OCI-LY1 (cell line): ENCODE results near the gene NUP62.

Experiments
- H2AFZ ChIP-seq: fragments of 200-600 bp; sonication (generic), shearing (Covaris generic); 2 replicates; pipeline ENCODE4 v1.6.0; 2014; ENCODE audit warnings: antibody characterized with exemption, mild to moderate bottlenecking, low read length
- H3F3A ChIP-seq: fragments of 200-600 bp; sonication (generic), shearing (Covaris generic); 2 replicates; pipeline ENCODE4 v1.6.0; 2014; ENCODE audit warnings: mild to moderate bottlenecking, antibody characterized with exemption, low read length, moderate library complexity; ENCODE audit not compliant: insufficient read depth
- H3K27ac ChIP-seq: fragments of 200-600 bp; sonication (generic); 2 replicates; pipeline ENCODE4 v1.5.1; 2014; ENCODE audit warnings: low read length, mixed run types, mild to moderate bottlenecking, low read depth; ENCODE audit not compliant: poor library complexity, severe bottlenecking
- H3K27me3 ChIP-seq: fragments of 200-600 bp; sonication (generic); 2 replicates; pipeline ENCODE4 v1.6.0; 2014; ENCODE audit warnings: antibody characterized with exemption, mild to moderate bottlenecking, low read length, moderate library complexity; ENCODE audit not compliant: insufficient read depth
- H3K36me3 ChIP-seq: fragments of 200-600 bp; sonication (generic); 2 replicates; pipeline ENCODE4 v1.6.1; 2014; ENCODE audit warnings: mild to moderate bottlenecking, antibody characterized with exemption, low read length, moderate library complexity, mixed read lengths; ENCODE audit not compliant: insufficient read depth
- H3K4me1 ChIP-seq: fragments of 200-600 bp; sonication (generic); 2 replicates; pipeline ENCODE4 v1.5.1; 2014; ENCODE audit warnings: mild to moderate bottlenecking, low read length, moderate library complexity; ENCODE audit not compliant: insufficient read depth, severe bottlenecking
- H3K4me2 ChIP-seq: fragments of 200-600 bp; sonication (generic), shearing (Covaris generic); 2 replicates; pipeline ENCODE4 v1.6.1; 2014; ENCODE audit warnings: low read length
- H3K4me3 ChIP-seq: fragments of 200-600 bp; sonication (generic); 2 replicates; pipeline ENCODE4 v1.5.1; 2014; ENCODE audit warnings: low read length, low read depth, mild to moderate bottlenecking, mixed read lengths; ENCODE audit not compliant: poor library complexity, severe bottlenecking
- H3K79me2 ChIP-seq: fragments of 200-600 bp; shearing (Covaris generic); 2 replicates; pipeline ENCODE4 v1.6.1; 2016; ENCODE audit warnings: mixed run types, low read length, mixed read lengths; ENCODE audit not compliant: insufficient read depth
- H3K9ac ChIP-seq: fragments of 200-600 bp; sonication (generic), shearing (Covaris generic); 2 replicates; pipeline ENCODE4 v1.6.1; 2014; ENCODE audit warnings: mild to moderate bottlenecking, low read length, mixed read lengths
- H3K9me2 ChIP-seq: fragments of 200-600 bp; sonication (generic), shearing (Covaris generic); 2 replicates; pipeline ENCODE4 v1.6.1; 2014; ENCODE audit warnings: low read depth, mild to moderate bottlenecking, low read length, mixed read lengths
- H3K9me3 ChIP-seq: fragments of 200-600 bp; shearing (Covaris generic); 2 replicates; pipeline ENCODE4 v1.6.1; 2014; ENCODE audit warnings: low read length, mixed read lengths
- H4K20me1 ChIP-seq: fragments of 200-600 bp; sonication (generic), shearing (Covaris generic); 2 replicates; pipeline ENCODE4 v1.6.0; 2016; ENCODE audit warnings: mild to moderate bottlenecking, low read length; ENCODE audit not compliant: insufficient read depth
- CTCF ChIP-seq: fragments of 200-600 bp; sonication (generic), shearing (Covaris generic); IDR thresholded peaks from 2 replicates; pipeline ENCODE4 v1.5.1; 2017; ENCODE audit warnings: mild to moderate bottlenecking, antibody characterized with exemption, low read length, moderate library complexity, mixed read lengths
- EZH2 ChIP-seq: fragments of 200-600 bp; sonication (generic), shearing (Covaris generic); IDR thresholded peaks from 2 replicates; pipeline ENCODE4 v1.8.0; 2017; ENCODE audit warnings: borderline replicate concordance, mixed run types, mild to moderate bottlenecking, antibody characterized with exemption, low read length, moderate library complexity, mixed read lengths

Gene NUP62

GRCh38 chr19:49857061-49857837 is 72.1 kb downstream of the NUP62 start:
- TF ChIP-seq EZH2 (no peak), CTCF (no peak)
- Histone ChIP-seq H3K79me2 (peaks cover 19% of the 10 kb centered on the region), H3K4me1 (peaks cover 45% of the 10 kb centered on the region), H3K27ac (peak overlapping the region; percentile 66), H3K9me3 (no peaks in the 10 kb centered on the region), H3K9ac (no peak overlapping the region; the same call in 1 of the 2 replicates), H4K20me1 (no peaks in the 10 kb centered on the region), H3F3A (no peaks in the 10 kb centered on the region), H3K9me2 (no peaks in the 10 kb centered on the region), H3K4me3 (no peak overlapping the region), H3K36me3 (peaks cover 78% of the 10 kb centered on the region), H3K27me3 (no peaks in the 10 kb centered on the region), H3K4me2 (no peak overlapping the region), H2AFZ (no peak overlapping the region)
